Endothelial cell of umbilical vein (primary cell): ENCODE results near the gene CSRP2. TPM values are rescaled to one million over a fixed set of nuclear protein-coding genes. Genes with fewer than 3 reads are reported as not detected.

Experiments
- BruUV-seq: library from RNA; stranded (reverse); fragments of 400-500 nt; replicated peaks from 2 replicates; lab custom pipeline; 2021; lab: Mats Ljungman, UMichigan
- CTCF ChIA-PET: fragments of 300-600, 350-600 bp; sonication (Branson Sonifier 250); formaldehyde crosslinking; loops from one replicate; lab custom pipeline; 2021; ENCODE audit warnings: antibody characterized with exemption, inconsistent platforms; lab: Charles Lee
- POLR2A ChIA-PET: fragments of 300-600, 350-600 bp; sonication (Branson Sonifier 250); formaldehyde crosslinking; loops from one replicate; lab custom pipeline; 2021; ENCODE audit warnings: antibody characterized with exemption, inconsistent platforms; lab: Charles Lee
- DNase-seq: peaks from one replicate; pipeline ENCODE4 v3.0.0-alpha.2; 2011; ENCODE audit warnings: low read depth, low spot score
- FAIRE-seq: peaks from 2 replicates; lab custom pipeline; 2011; peaks lifted over from hg19 to GRCh38; lab: Jason Lieb, UNC
- H2AFZ ChIP-seq: 2 replicates; pipeline ENCODE4 v1.6.0; 2012; ENCODE audit warnings: low read depth, low read length, control low read depth, inconsistent platforms
- H3K27ac ChIP-seq: 2 replicates; pipeline ENCODE4 v1.5.1; 2011; ENCODE audit warnings: low read depth, mild to moderate bottlenecking, control low read depth, low read length, moderate library complexity; ENCODE audit not compliant: insufficient read depth
- H3K27me3 ChIP-seq, 2 experiments: 2 replicates each; pipeline versions ENCODE4 v1.6.0 to v1.6.1; 2011; ENCODE audit warnings: low read length in 2 of 2, mixed read lengths in 1 of 2; ENCODE audit not compliant: control insufficient read depth in 2 of 2, insufficient read depth in 2 of 2
- H3K36me3 ChIP-seq, 2 experiments: 2 replicates in 1 of 2; 3 replicates in 1 of 2; pipeline ENCODE4 v1.5.1; 2011; ENCODE audit warnings: low read length in 2 of 2, mild to moderate bottlenecking in 1 of 2, moderate library complexity in 1 of 2; ENCODE audit not compliant: control insufficient read depth in 2 of 2, insufficient read depth in 2 of 2; ENCODE audit errors: extremely low read depth in 1 of 2
- H3K4me1 ChIP-seq: 3 replicates; pipeline ENCODE4 v1.5.1; 2011; ENCODE audit warnings: mild to moderate bottlenecking, low read length; ENCODE audit not compliant: control insufficient read depth, insufficient read depth; ENCODE audit errors: extremely low read depth
- H3K4me2 ChIP-seq: 2 replicates; pipeline ENCODE4 v1.6.1; 2011; ENCODE audit warnings: low read length, control low read depth, mixed read lengths; ENCODE audit not compliant: insufficient read depth
- H3K4me3 ChIP-seq, 3 experiments: fragments of 200-600 bp in 1 of 3; sonication (generic), shearing (Covaris generic) in 1 of 3; replicated peaks in 1 of 3; 2 replicates each; pipeline ENCODE4 v1.5.1; 2011 to 2016; ENCODE audit warnings: control low read depth in 3 of 3, low read length in 3 of 3, mild to moderate bottlenecking in 2 of 3, inconsistent platforms in 1 of 3, low read depth in 1 of 3, moderate library complexity in 1 of 3; ENCODE audit not compliant: insufficient read depth in 1 of 3
- H3K79me2 ChIP-seq: 2 replicates; pipeline ENCODE4 v1.6.0; 2012; ENCODE audit warnings: low read length, inconsistent platforms; ENCODE audit not compliant: control insufficient read depth, insufficient read depth
- H3K9ac ChIP-seq: replicated peaks from 2 replicates; pipeline ENCODE3; 2011; ENCODE audit warnings: low read length, control low read depth; ENCODE audit not compliant: insufficient read depth; ENCODE audit errors: extremely low read depth
- H3K9me1 ChIP-seq: replicated peaks from 3 replicates; pipeline ENCODE4 v1.6.0; 2011; ENCODE audit warnings: mild to moderate bottlenecking, low read length; ENCODE audit not compliant: control insufficient read depth, insufficient read depth; ENCODE audit errors: extremely low read depth
- H3K9me3 ChIP-seq: replicated peaks from 2 replicates; pipeline ENCODE4 v1.5.1; 2012; ENCODE audit warnings: low read length, inconsistent platforms; ENCODE audit not compliant: control insufficient read depth, insufficient read depth
- H4K20me1 ChIP-seq: replicated peaks from 2 replicates; pipeline ENCODE3; 2011; ENCODE audit warnings: mild to moderate bottlenecking, low read length; ENCODE audit not compliant: control insufficient read depth, insufficient read depth; ENCODE audit errors: extremely low read depth
- CTCF ChIP-seq, 2 donors: IDR thresholded peaks; 1 replicate in 1 of 2; 2 replicates in 1 of 2; pipeline ENCODE4 v1.5.1; 2011; ENCODE audit warnings: low read length in 2 of 2, mild to moderate bottlenecking in 2 of 2, moderate library complexity in 2 of 2, control low read depth in 1 of 2, inconsistent platforms in 1 of 2, low read depth in 1 of 2; ENCODE audit not compliant: insufficient read depth in 1 of 2; ENCODE audit errors: extremely low read depth in 1 of 2
- EZH2 ChIP-seq: IDR thresholded peaks from 2 replicates; pipeline ENCODE4 v1.6.1; 2012; ENCODE audit warnings: borderline replicate concordance, low read depth, mild to moderate bottlenecking, moderate library complexity, low read length, inconsistent platforms; ENCODE audit not compliant: severe bottlenecking
- FOS ChIP-seq: IDR thresholded peaks from 2 replicates; pipeline ENCODE4 v1.6.1; 2011; ENCODE audit warnings: mild to moderate bottlenecking, low read length, moderate library complexity, borderline replicate concordance; ENCODE audit not compliant: insufficient read depth
- GATA2 ChIP-seq: IDR thresholded peaks from 2 replicates; pipeline ENCODE4 v1.7.0; 2011; ENCODE audit warnings: low read depth, mild to moderate bottlenecking, moderate library complexity, mixed read lengths, low read length; ENCODE audit not compliant: insufficient read length, insufficient read depth
- JUN ChIP-seq: IDR thresholded peaks from 2 replicates; pipeline ENCODE4 v1.6.1; 2011; ENCODE audit warnings: borderline replicate concordance, low read depth; ENCODE audit not compliant: insufficient read length, insufficient read depth
- MAX ChIP-seq: IDR thresholded peaks from 2 replicates; pipeline ENCODE4 v1.6.1; 2011; ENCODE audit not compliant: insufficient read depth, insufficient read length
- MYC ChIP-seq: IDR thresholded peaks from one replicate; pipeline ENCODE4 v1.6.1; 2011; ENCODE audit warnings: mild to moderate bottlenecking, low read depth, low read length
- POLR2A ChIP-seq: IDR thresholded peaks from 2 replicates; pipeline ENCODE4 v1.6.1; 2012; ENCODE audit warnings: low read depth, mild to moderate bottlenecking, control low read depth, low read length
- POLR2AphosphoS5 ChIP-seq: IDR thresholded peaks from 2 replicates; pipeline ENCODE4 v1.6.1; 2012; ENCODE audit warnings: low read depth, mild to moderate bottlenecking, control low read depth, low read length, moderate library complexity; ENCODE audit not compliant: insufficient read depth
- dilution Hi-C: fragments of 300-500 bp; cut with MboI; formaldehyde crosslinking; loops from one replicate; pipeline ENCODE4 v1.15.0; 2019; ENCODE audit warnings: low sequenced_read_pairs; ENCODE audit not compliant: extremely low pct_ligation_motif_present
- intact Hi-C: fragments of 100-400 bp; cut with micrococcal nuclease; formaldehyde crosslinking; loops from one replicate; pipeline ENCODE4 v1.10.0; 2022
- polyA plus RNA-seq, 4 experiments: library from polyadenylated mRNA; depleted of rRNA in 3 of 4; stranded (reverse) in 3 of 4; unstranded in 1 of 4; fragments of >200 nt; gene quantifications; 2 replicates each; pipeline versions ENCODE4 v1.2.1 to v1.2.3, GENCODE V29; 2011 to 2012; ENCODE audit warnings: missing spikeins in 1 of 4
- total RNA-seq: library from RNA; stranded (reverse); gene quantifications from 2 replicates; pipeline ENCODE4 v1.2.3, GENCODE V29; 2021

The CSRP2 gene
- total and polyA plus RNA-seq, 2 donors (not counting 3 experiments of a cell fraction or from before 2014, with no cell fraction given), result 8.8 to 13.4 TPM

GRCh38 chr12:76908303-76909017, 29.6 kb upstream of the CSRP2 start:
- FAIRE-seq, result no peak
- Histone ChIP-seq H3K79me2 (no peaks in the 10 kb centered on the region), H3K4me3 (no peak overlapping the region), H3K4me1 (no peaks in the 10 kb centered on the region), H4K20me1 (no peaks in the 10 kb centered on the region), H3K4me2 (no peak overlapping the region), H2AFZ (no peak overlapping the region), H3K27me3 (peaks cover 1 to 10% of the 10 kb centered on the region in 2 experiments), H3K36me3 (no peaks in the 10 kb centered on the region), H3K27ac (no peak overlapping the region), H3K9ac (no peak overlapping the region), H3K9me1 (no peaks in the 10 kb centered on the region), H3K9me3 (no peaks in the 10 kb centered on the region)
- CTCF ChIA-PET, result interaction anchor here (1.1 kb wide), 1 partner anchor 16 kb away, joined by 4 read pairs; no protein-coding TSS in a partner anchor
- POLR2A ChIA-PET, result no interaction called here
- dilution Hi-C loops, result no loop called here
- intact Hi-C loops, result no loop called here
- no peak for DNase-seq
- TF ChIP-seq CTCF (IDR thresholded peaks at IDR 0.05; ENCODE audit: extremely low read depth in 1 of 2, insufficient read depth in 1 of 2, low read depth in 1 of 2, low read length in 2 of 2) (no peak), MYC (no peak), FOS (no peak), EZH2 (no peak), POLR2A (no peak), JUN (no peak), POLR2AphosphoS5 (no peak), MAX (no peak), GATA2 (no peak)
- no TSS peak for BruUV-seq
